ENCODE measurements around the gene NXPH2. TPM values are rescaled to one million over a fixed set of nuclear protein-coding genes. Genes with fewer than 3 reads are reported as not detected.
A peak's percentile ranks its signal among the peaks of the same experiment; 100 is the strongest.
"Not testable (repeated sequence)": the region's sequence is repeated elsewhere in the genome, so short reads cannot be mapped to it uniquely, and the experiment has no call there.

NXPH2 gene
- total RNA-seq, 1 donor from 2014 or later: 0.37 TPM

- no peak for DNase-seq (ENCODE audit: low read depth)
Observed at GRCh38 chr2:138757384-138757783, 22.8 kb downstream of the NXPH2 start.

DNA sequence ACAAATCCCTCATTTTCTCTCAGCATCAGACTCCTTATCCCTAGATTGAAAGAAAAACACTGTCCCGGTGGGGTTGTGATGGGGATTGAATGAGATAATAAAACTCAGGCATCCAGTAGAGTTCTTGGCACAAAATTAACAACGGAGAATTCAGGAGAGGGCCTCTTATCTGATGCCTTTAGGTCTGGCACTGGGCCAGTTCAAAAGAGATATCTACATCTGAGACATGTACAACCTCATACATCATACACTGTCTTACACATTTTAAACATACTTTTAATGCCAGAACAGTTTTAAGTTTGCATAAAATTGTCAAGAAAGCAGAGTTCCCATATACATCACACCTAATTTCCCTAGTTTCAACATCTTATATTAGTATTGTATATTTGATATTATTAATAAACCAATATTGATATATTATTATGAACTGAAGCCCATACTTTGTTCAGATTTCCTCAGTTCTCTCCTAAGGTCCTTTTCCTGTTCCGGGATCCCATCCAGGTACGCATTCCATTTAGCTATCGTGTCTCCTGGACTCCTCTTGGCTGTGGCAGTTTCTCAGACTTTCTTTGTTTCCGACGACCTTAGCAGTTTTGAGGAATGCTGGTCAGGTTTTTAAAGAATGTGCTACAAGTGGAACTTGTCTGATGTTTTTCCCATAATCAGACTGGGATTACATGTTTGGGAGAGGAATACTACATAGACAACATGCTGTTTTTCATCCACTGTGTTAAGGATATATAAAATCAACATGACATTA, 27.8 kb downstream of the NXPH2 start:
- DNase-seq (ENCODE audit: low read depth): no peak

DNA sequence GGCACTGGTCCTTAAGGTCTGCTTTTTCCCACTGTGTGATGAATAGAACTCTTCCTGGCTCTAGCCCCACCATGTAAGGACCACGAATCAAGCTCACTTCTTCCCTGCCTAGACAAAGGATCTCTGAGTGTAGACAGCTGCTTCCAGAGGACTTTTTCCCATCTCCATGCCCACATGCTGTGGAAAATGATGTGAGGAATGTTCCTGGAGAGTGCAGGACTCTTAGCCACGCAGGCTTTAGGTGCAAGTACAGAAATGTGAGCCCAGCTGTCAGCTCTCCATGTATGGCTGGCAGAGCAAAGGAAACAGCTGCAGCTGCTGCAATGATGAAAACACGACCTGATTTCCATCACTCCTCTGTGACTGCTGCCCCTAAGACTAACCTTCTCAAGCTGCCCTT, 35.5 kb downstream of the NXPH2 start:
- peak; percentile 81 for DNase-seq (ENCODE audit: low read depth)

- DNase-seq (ENCODE audit: low read depth): peak; percentile 67
Observed at GRCh38 chr2:138742441-138743057, 37.6 kb downstream of the NXPH2 start.

- DNase-seq (ENCODE audit: low read depth): no peak
Observed at GRCh38 chr2:138741851-138742250, 38.3 kb downstream of the NXPH2 start.

DNA sequence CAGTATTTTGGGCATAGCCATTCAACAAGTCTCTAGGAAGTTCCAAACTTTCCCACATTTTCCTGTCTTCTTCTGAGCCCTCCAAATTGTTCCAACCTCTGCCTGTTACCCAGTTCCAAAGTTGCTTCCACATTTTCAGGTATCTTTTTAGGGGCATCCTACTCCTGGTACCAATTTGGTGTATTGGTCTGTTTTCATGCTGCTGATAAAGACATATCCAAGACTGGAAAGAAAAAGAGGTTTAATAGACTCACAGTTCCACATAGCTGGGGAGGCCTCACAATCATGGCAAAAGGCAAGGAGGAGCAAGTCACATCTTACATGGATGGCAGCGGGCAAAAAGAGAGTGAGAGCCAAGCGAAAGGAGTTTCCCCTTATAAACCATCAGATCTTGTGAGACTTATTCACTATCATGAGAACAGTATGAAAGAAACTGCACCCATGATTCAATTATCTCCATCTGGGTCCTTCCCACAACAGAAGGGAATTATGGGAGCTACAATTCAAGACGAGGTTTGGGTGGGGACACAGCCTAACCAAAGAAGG, 43.1 kb downstream of the NXPH2 start:
- not testable (repeated sequence) for DNase-seq (ENCODE audit: low read depth)

GRCh38 chr2:138732651-138733050, 47.5 kb downstream of the NXPH2 start:
- no peak for DNase-seq (ENCODE audit: low read depth)

DNA sequence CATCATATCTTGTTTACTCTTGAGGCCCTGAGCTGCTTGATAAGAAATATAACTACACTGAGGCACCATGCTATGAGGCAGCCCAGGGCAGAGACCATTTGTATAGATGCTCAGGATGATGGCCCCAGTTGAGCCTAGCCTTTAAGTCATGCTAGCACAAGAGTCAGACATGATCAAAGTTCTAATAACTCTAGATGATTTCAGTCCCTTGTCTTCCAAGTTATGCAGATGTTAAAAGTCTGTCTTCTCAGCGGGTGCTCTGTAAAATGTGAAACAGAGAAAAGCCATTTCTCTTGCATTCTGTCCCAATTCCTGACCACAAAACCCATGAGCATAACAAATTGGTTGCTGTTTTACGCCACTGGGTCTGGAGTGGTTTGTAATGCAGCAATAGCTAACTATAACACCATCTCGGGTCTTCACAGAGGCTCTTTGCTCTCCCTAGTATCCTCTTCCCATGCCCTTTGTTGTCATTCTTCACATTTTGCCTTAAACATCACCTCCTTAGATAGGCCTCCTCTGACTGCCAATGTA, 49.6 kb downstream of the NXPH2 start:
- no peak for DNase-seq (ENCODE audit: low read depth)

DNA sequence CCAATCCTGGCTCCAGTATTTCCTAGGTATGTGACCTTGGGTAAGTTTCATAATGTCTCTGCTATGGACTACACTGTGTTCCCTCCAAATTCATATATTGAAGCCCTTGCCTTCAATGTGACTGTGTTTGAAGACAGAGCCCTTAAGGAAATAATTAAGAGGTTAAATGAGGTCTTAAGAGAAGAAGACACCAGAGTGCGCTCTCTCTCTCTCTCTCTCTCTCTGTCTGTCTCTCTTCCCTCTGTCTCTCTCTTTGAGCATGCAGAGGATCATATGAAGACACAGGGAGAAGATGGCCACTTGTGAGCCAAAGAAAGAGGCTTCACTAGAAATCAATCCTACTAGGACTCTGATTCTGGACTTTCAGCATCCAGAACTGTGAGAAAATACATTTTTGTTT, 52.2 kb downstream of the NXPH2 start:
- DNase-seq (ENCODE audit: low read depth): no peak

- DNase-seq (ENCODE audit: low read depth): no peak
Observed at GRCh38 chr2:138726681-138727080, 53.5 kb downstream of the NXPH2 start.

- no peak for DNase-seq (ENCODE audit: low read depth)
Observed at GRCh38 chr2:138724729-138725459, 55.3 kb downstream of the NXPH2 start.

GRCh38 chr2:138724327-138724726, 55.9 kb downstream of the NXPH2 start:
- no peak for DNase-seq (ENCODE audit: low read depth)

GRCh38 chr2:138723196-138723987, 56.8 kb downstream of the NXPH2 start:
- DNase-seq (ENCODE audit: low read depth): peak; percentile 52

DNA sequence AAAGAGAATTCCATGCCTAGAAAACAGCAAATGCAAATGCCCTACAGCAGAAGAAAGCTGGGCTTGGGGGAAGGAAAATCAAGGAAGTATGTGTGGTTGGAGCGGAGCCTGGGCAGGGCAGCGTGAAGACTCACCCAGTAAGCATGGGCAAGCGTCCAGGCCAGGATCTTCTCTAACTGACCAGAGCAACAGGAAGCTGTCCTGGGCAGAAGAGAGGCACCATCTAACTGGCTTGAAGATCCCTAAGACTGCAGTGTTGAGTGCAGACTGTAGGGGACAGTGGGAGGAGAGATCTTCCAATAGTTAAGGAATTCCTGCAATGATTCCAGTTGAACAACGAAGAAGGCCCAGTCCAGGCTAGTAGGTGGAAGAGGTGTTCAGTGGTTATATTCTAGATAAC, 57.9 kb downstream of the NXPH2 start:
- peak; percentile 69 for DNase-seq (ENCODE audit: low read depth)

DNA sequence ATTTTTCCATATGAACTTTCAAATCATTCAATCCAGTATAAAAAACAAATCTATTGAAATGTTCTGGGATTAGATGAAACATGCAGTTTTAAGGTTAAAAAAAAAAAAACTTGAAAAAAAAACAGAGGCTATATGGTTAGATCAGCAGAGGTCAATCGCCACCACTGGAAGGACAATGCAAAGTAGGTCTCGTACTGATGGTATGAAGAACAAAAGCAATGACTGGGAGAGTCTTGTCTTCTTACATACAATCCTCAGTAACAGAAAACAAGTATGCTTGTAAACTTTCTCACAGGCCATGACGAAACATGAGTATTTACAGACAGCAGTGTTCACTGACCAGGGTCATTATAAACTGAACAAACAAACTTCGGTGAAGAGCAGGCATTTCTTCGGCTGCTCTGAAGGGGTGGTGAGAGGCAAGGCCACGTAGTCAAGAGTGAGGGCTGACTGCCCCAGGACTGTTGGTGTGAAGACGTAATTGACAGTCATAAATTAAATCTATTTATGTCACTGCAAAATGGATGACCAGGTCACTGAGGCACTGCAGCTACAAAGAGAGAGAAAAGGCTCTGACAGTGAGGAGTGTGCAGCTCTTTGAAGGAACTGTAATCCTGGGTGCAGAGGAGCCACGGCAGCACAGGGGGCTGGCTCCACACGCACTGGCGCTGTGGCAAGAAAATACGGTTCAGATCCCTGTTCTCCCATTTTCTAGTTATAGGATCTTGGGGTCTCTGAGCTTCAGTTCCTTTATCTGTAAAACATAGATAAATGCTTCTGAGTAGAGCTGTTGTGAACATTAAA, 60.0 kb downstream of the NXPH2 start:
- DNase-seq (ENCODE audit: low read depth): no peak

GRCh38 chr2:138718405-138718804, 61.8 kb downstream of the NXPH2 start:
- no peak for DNase-seq (ENCODE audit: low read depth)

DNA sequence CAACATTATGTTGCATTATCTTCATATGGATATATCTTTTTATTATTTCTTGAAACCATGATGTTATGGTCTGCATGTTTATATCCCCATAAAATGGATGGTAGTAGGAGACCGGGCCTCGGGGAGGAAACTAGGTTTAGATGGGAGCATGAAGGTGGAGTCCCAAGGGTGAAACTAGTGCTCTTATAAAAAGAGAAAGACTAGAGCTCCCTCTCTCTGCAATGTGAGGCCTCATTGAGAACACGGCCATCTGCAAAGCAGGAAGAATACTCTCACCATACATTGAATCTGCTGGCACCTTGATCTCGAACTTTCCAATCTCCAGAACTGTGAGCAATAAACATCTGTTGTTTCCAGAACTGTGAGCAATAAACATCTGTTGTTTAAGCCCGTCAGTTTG, 64.0 kb downstream of the NXPH2 start:
- DNase-seq (ENCODE audit: low read depth): no peak

DNA sequence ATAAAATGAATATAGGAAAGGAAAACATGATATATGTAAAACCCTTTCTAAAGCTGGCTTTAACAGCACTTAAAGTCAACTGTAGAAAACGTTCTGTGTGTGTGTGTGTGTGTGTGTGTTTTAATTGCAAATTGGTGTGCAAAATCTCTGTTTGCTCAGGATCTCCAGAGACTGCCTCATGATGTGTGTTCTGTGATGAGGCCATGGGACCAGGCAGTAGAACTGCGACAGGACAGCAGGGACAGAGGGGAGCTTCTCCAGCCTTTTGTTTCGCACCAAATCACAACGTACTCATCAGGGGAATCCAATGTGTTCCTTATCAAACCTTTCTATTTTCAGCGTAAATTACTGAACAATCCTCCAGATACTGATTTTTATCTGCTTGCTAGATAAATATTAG, 66.7 kb downstream of the NXPH2 start:
- no peak for DNase-seq (ENCODE audit: low read depth)

GRCh38 chr2:138713069-138713496, 67.1 kb downstream of the NXPH2 start:
- no peak for DNase-seq (ENCODE audit: low read depth)

Data from myocyte (in vitro differentiated cells).